Endothelial cell of coronary artery (primary cell): Measurements from ENCODE around the gene CRYGN. TPM values are rescaled to one million over a fixed set of nuclear protein-coding genes. Genes with fewer than 3 reads are reported as not detected.

Experiments
- total RNA-seq: library from RNA; depleted of rRNA; stranded (reverse); fragments of >200 nt; gene quantifications from 2 replicates; pipeline ENCODE4 v1.2.3, GENCODE V29; 2014

The CRYGN gene, protein sequence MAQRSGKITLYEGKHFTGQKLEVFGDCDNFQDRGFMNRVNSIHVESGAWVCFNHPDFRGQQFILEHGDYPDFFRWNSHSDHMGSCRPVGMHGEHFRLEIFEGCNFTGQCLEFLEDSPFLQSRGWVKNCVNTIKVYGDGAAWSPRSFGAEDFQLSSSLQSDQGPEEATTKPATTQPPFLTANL
- total RNA-seq, result not detected in 2 replicates

DNA sequence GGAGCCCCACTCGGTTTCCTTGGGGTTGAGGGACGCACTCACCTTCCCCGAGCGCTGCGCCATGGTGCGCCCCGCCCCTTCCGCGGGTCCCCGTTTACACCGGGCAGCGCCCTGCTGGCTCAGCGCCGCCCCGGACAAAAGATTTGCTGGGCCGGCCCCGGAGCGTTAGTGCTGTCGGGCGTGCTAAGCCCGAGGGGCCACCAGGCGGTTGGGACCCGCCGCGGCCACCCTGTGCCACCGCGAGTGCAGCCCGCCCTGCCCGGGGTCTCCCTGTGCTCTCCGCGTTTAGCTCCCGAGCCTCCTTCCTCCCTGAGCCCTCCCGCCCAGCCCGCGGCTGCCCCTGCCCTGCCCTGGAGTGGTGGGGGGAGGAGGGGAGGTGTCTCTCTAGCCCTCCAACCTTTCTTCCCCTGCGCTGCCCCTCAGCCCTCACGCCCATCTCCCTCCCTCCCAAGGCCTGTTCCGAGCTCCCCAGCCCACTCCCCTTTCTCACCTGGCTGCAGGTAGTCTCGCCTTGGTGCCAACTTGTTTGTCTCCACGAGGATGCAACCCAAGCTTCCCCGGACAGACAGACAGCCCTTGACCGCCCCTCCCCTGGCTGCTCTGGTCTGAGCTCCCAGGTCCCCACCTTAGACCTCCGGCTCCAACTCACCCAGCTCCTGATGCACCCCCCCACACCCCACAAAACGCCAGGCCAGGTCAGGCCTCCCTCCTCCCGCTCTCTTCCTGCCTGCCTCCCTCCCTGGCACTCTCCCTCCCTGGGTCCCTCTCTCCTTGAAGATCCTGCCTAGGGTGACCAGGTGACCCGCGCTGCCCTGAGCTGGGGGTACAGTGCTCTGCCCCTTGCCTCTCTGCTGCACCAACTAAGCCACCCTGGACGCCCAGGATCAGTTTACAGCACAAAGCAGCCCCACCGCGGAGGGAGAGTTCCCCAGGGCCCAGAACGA lies at the start of gene CRYGN:
CRYGN (minus strand) TSS at position 287 of the 944 bp plus-strand sequence; CDS start at position 63, 224 bp downstream.

GRCh38 chr7:151409667-151410404 lies 30.1 kb downstream of the CRYGN start, which contains the start of gene WDR86:
TSS of gene WDR86 (minus strand) at chr7:151410038. CDS start at chr7:151409589, 449 bp downstream.

Other genes with a start within 250 kb of the CRYGN start
- not detected in 2 replicates for gene H2BK1, start 229.7 kb downstream of the CRYGN start, total RNA-seq
- 59.9 and 72.9 TPM in 2 replicates for gene ABCF2, start 212.9 kb downstream of the CRYGN start, total RNA-seq
- gene CHPF2, start 207.7 kb downstream of the CRYGN start, total RNA-seq, result 45.7 and 74.4 TPM in 2 replicates
- 4.1 and 8.1 TPM in 2 replicates for gene SMARCD3, start 191.4 kb downstream of the CRYGN start, total RNA-seq
- 29.2 and 35.8 TPM in 2 replicates for gene NUB1, start 98.3 kb downstream of the CRYGN start, total RNA-seq
- gene WDR86, start 30.1 kb downstream of the CRYGN start, total RNA-seq, result not detected in 2 replicates
- 51.2 and 53.9 TPM in 2 replicates for gene RHEB, start 79.8 kb upstream of the CRYGN start, total RNA-seq